HepG2 (cell line): ENCODE results near the gene C1QTNF5. TPM values are rescaled to one million over a fixed set of nuclear protein-coding genes. Genes with fewer than 3 reads are reported as not detected.

ENCODE experiments used
- ATAC-seq: fragments of 200-7000 bp; cut with Tn5 transposase; 3 replicates; pipeline ENCODE4 v1.9.1; 2020; ENCODE audit warnings: mild to moderate bottlenecking, moderate library complexity
- BruUV-seq: library from RNA; stranded (reverse); fragments of 400-500 nt; replicated peaks from 2 replicates; lab custom pipeline; 2021; lab: Mats Ljungman, UMichigan
- CTCF ChIA-PET: fragments of 300-600 bp; formaldehyde crosslinking; extraction: SDS; loops from one replicate; lab custom pipeline; 2021; ENCODE audit warnings: low total read pairs, inconsistent platforms, low intra/inter-chr PET ratio; lab: Yijun Ruan, JAX
- POLR2A ChIA-PET: fragments of 350-600 bp; sonication (Branson Sonifier 250); formaldehyde crosslinking; loops from one replicate; lab custom pipeline; 2020; ENCODE audit warnings: antibody characterized with exemption, inconsistent platforms; lab: Yijun Ruan, JAX
- DNase-seq: peaks from one replicate; pipeline ENCODE4 v3.0.0-alpha.2; 2015; ENCODE audit warnings: low spot score
- FAIRE-seq: peaks from 3 replicates; lab custom pipeline; 2011; peaks lifted over from hg19 to GRCh38; lab: Jason Lieb, UNC
- H2AFZ ChIP-seq: one replicate; pipeline ENCODE4 v1.6.1; 2011; ENCODE audit warnings: low read length, inconsistent platforms
- H3K27ac ChIP-seq: fragments of 300-600 bp; 3 replicates; pipeline ENCODE4 v1.8.0; 2011; ENCODE audit warnings: mixed run types, mild to moderate bottlenecking, mixed read lengths, low read length, inconsistent platforms; ENCODE audit not compliant: insufficient read depth; ENCODE audit errors: extremely low read length
- H3K27me3 ChIP-seq, 2 experiments: fragments of 200-600 bp in 1 of 2; 2 replicates in 1 of 2; 3 replicates in 1 of 2; pipeline versions ENCODE4 v1.6.0 to v1.8.0; 2011; ENCODE audit warnings: low read length in 2 of 2, mild to moderate bottlenecking in 2 of 2, moderate library complexity in 2 of 2, inconsistent platforms in 1 of 2; ENCODE audit not compliant: insufficient read depth in 2 of 2, control insufficient read depth in 1 of 2
- H3K36me3 ChIP-seq, 2 experiments: fragments of 200-600 bp in 1 of 2; replicated peaks in 1 of 2; 2 replicates in 1 of 2; 3 replicates in 1 of 2; pipeline versions ENCODE4 v1.5.1 to v1.8.0; 2011; ENCODE audit warnings: low read length in 2 of 2, inconsistent platforms in 1 of 2; ENCODE audit not compliant: insufficient read depth in 2 of 2, control insufficient read depth in 1 of 2
- H3K4me1 ChIP-seq: 2 replicates; pipeline ENCODE4 v1.5.1; 2012; ENCODE audit warnings: low read length, inconsistent platforms; ENCODE audit not compliant: insufficient read depth
- H3K4me2 ChIP-seq: 2 replicates; pipeline ENCODE4 v1.6.0; 2011; ENCODE audit warnings: low read depth, low read length, inconsistent platforms
- H3K4me3 ChIP-seq, 3 experiments: fragments of 200-600 bp in 1 of 3; sonication (generic), shearing (Covaris generic) in 1 of 3; replicated peaks in 1 of 3; 2 replicates each; pipeline ENCODE4 v1.5.1; 2011 to 2016; ENCODE audit warnings: low read length in 3 of 3, inconsistent platforms in 2 of 3, low read depth in 2 of 3, mild to moderate bottlenecking in 2 of 3, control low read depth in 1 of 3, mixed read lengths in 1 of 3; ENCODE audit not compliant: insufficient read depth in 1 of 3
- H3K79me2 ChIP-seq: one replicate; pipeline ENCODE4 v1.6.1; 2011; ENCODE audit warnings: low read length, inconsistent platforms; ENCODE audit not compliant: insufficient read depth
- H3K9ac ChIP-seq: 2 replicates; pipeline ENCODE4 v1.6.0; 2011; ENCODE audit warnings: mild to moderate bottlenecking, low read depth, low read length, inconsistent platforms; ENCODE audit not compliant: insufficient read depth
- H3K9me3 ChIP-seq: 2 replicates; pipeline ENCODE4 v1.5.1; 2012; ENCODE audit warnings: mild to moderate bottlenecking, low read length
- H4K20me1 ChIP-seq: 2 replicates; pipeline ENCODE4 v1.6.0; 2011; ENCODE audit warnings: inconsistent platforms, mild to moderate bottlenecking, low read length, moderate library complexity; ENCODE audit not compliant: insufficient read depth
- BCL6 ChIP-seq: IDR thresholded peaks from 2 replicates; pipeline ENCODE4 v1.6.1; 2016; ENCODE audit warnings: missing genetic modification reagents, missing compliant biosample characterization
- CBX1 ChIP-seq: IDR thresholded peaks from one replicate; pipeline ENCODE4 v1.6.1; 2016; ENCODE audit warnings: antibody characterized with exemption, low read depth
- FOXA1 ChIP-seq, 2 experiments: fragments of 450-650 bp in 1 of 2; sonication (generic) in 1 of 2; formaldehyde crosslinking in 1 of 2; IDR thresholded peaks; 2 replicates each; pipeline versions ENCODE4 v1.4.0 to v1.6.1; 2016 to 2020; ENCODE audit warnings: missing genetic modification reagents in 1 of 2
- FOXA3 ChIP-seq: IDR thresholded peaks from 2 replicates; pipeline ENCODE4 v1.6.1; 2016; ENCODE audit warnings: missing genetic modification reagents, missing compliant biosample characterization
- HHEX ChIP-seq: IDR thresholded peaks from 2 replicates; pipeline ENCODE4 v1.6.1; 2016; ENCODE audit warnings: control low read depth
- IKZF4 ChIP-seq: sonication (generic); formaldehyde crosslinking; IDR thresholded peaks from 2 replicates; pipeline ENCODE4 v1.5.1; 2020; ENCODE audit warnings: borderline replicate concordance, mild to moderate bottlenecking, low read depth, missing genetic modification reagents; ENCODE audit errors: not compliant biosample characterization
- MXD1 ChIP-seq: sonication (generic); formaldehyde crosslinking; IDR thresholded peaks from 2 replicates; pipeline ENCODE4 v1.4.0; 2020; ENCODE audit warnings: mild to moderate bottlenecking, missing genetic modification reagents
- MYNN ChIP-seq: sonication (generic); formaldehyde crosslinking; IDR thresholded peaks from 2 replicates; pipeline ENCODE4 v1.4.0; 2020; ENCODE audit warnings: mild to moderate bottlenecking, low read depth, missing genetic modification reagents
- PCBP2 ChIP-seq: fragments of 200-400 bp; formaldehyde crosslinking; optimal IDR thresholded peaks from 2 replicates; pipeline ENCODE3; 2018; ENCODE audit warnings: low read length, low read depth; ENCODE audit not compliant: poor library complexity, severe bottlenecking
- RARA ChIP-seq: IDR thresholded peaks from 2 replicates; pipeline ENCODE4 v1.6.1; 2016; ENCODE audit warnings: missing genetic modification reagents, missing compliant biosample characterization
- TBX3 ChIP-seq: fragments of 450-650 bp; IDR thresholded peaks from 2 replicates; pipeline ENCODE4 v1.6.1; 2017; ENCODE audit warnings: antibody characterized with exemption, mild to moderate bottlenecking, inconsistent platforms, borderline replicate concordance
- TRIM22 ChIP-seq: fragments of 450-650 bp; IDR thresholded peaks from 2 replicates; pipeline ENCODE4 v1.6.1; 2017
- XBP1 ChIP-seq: sonication (generic); formaldehyde crosslinking; IDR thresholded peaks from 2 replicates; pipeline ENCODE4 v1.5.0; 2020; ENCODE audit warnings: missing genetic modification reagents
- ZBTB39 ChIP-seq: sonication (generic); formaldehyde crosslinking; IDR thresholded peaks from 2 replicates; pipeline ENCODE4 v1.5.0; 2020; ENCODE audit warnings: missing genetic modification reagents
- ZNF335 ChIP-seq: sonication (generic); formaldehyde crosslinking; IDR thresholded peaks from 2 replicates; pipeline ENCODE4 v1.4.0; 2020; ENCODE audit warnings: missing genetic modification reagents
- ZNF431 ChIP-seq: sonication (generic); formaldehyde crosslinking; IDR thresholded peaks from 2 replicates; pipeline ENCODE4 v1.9.0; 2022; ENCODE audit warnings: missing genetic modification reagents, low read depth, mild to moderate bottlenecking, borderline replicate concordance
- ZNF790 ChIP-seq: sonication (generic); formaldehyde crosslinking; IDR thresholded peaks from 2 replicates; pipeline ENCODE4 v1.8.0; 2022; ENCODE audit warnings: missing genetic modification reagents, mild to moderate bottlenecking, borderline replicate concordance
- ZSCAN9 ChIP-seq: IDR thresholded peaks from 2 replicates; pipeline ENCODE4 v1.6.1; 2016; ENCODE audit warnings: borderline replicate concordance
- WGBS: methylation state at CpG from one replicate; pipeline ENCODE4 v1.1.6; 2017; ENCODE audit warnings: low lambda C conversion rate; 5-methylcytosine and 5-hydroxymethylcytosine counted together
- in situ Hi-C: cut with HindIII; loops from 2 replicates; pipeline ENCODE4 v1.10.0; 2017; ENCODE audit warnings: low pct_unique_long_range_greater_than_20kb; ENCODE audit not compliant: extremely low pct_ligation_motif_present
- intact Hi-C: fragments of 100-400 bp; cut with micrococcal nuclease; formaldehyde crosslinking; loops from one replicate; pipeline ENCODE4 v1.10.0; 2022; ENCODE audit not compliant: unreplicated experiment
- polyA plus RNA-seq, 8 experiments: library from polyadenylated mRNA; depleted of rRNA in 3 of 8; stranded (reverse) in 7 of 8; unstranded in 1 of 8; fragments of >200 nt; fragmentation: Illumina TruSeq in 4 of 8; extraction: Trizol in 4 of 8; gene quantifications; 2 replicates each; pipeline versions ENCODE4 v1.2.1 to v1.2.3, GENCODE V29; 2011 to 2016; ENCODE audit warnings: low read depth in 4 of 8, missing spikeins in 1 of 8, mixed read lengths in 1 of 8; ENCODE audit not compliant: insufficient read depth in 1 of 8
- total RNA-seq, 5 experiments: library from RNA; depleted of rRNA; stranded (reverse); fragments of >200 nt; fragmentation: Illumina TruSeq; extraction: Trizol; gene quantifications; 2 replicates each; pipeline ENCODE4 v1.2.3, GENCODE V29; 2016; ENCODE audit warnings: low read depth in 1 of 5

Gene C1QTNF5
- total and polyA plus RNA-seq, 2 of the 13 experiments (the other 11 are each of a cell fraction or from before 2014, with no cell fraction given), result 0.86 to 1.2 TPM

- TF ChIP-seq TRIM22, result no peak
- no peak for TF ChIP-seq IKZF4 (CRISPR knock-in tag)
Measured at GRCh38 chr11:119356349-119357031, 15.8 kb upstream of the C1QTNF5 start (continued).

GRCh38 chr11:119355091-119355843 is 14.6 kb upstream of the C1QTNF5 start:
- H3K9me3 ChIP-seq, result no peaks in the 10 kb centered on the region
- no peaks in the 10 kb centered on the region for H4K20me1 ChIP-seq
- peaks cover 7 to 31% of the 10 kb centered on the region in 2 experiments; a peak in 4 of 5 replicates for H3K36me3 ChIP-seq
- peaks cover 60% of the 10 kb centered on the region for H3K4me1 ChIP-seq
- ChIA-PET POLR2A (interaction anchor here (0.9 to 4.2 kb wide), 2 partner anchors 13 to 26 kb away, joined by 3 to 16 read pairs; partner anchors contain the start of gene USP2), CTCF (no interaction called here)
- WGBS, result 73% methylated on average over 9 of the region's 9 CpGs
- H3K9ac ChIP-seq, result no peak overlapping the region; the same call in 1 of the 2 replicates
- intact Hi-C loops, result no loop called here
- DNase-seq, result no peak
- in situ Hi-C loops, result no loop called here
- H3K27ac ChIP-seq, result no peak overlapping the region
- H3K79me2 ChIP-seq, result no peaks in the 10 kb centered on the region
- no TSS peak for BruUV-seq
- 0 out of 2 replicates have a peak overlapping the region, but pooled peaks have one; percentile 15 for H3K4me2 ChIP-seq
- H2AFZ ChIP-seq, result no peak overlapping the region
- FAIRE-seq, result no peak
- no peak for ATAC-seq
- H3K4me3 ChIP-seq, result no peak overlapping the region
- H3K27me3 ChIP-seq, result 0 out of 5 replicates have a peak, but pooled peaks cover 0 to under 1% of the 10 kb centered on the region in 2 experiments
- no peak for TF ChIP-seq HHEX (CRISPR knock-in tag)
- TF ChIP-seq MYNN (CRISPR knock-in tag), result no peak
- TF ChIP-seq CBX1, result no peak
- no peak for TF ChIP-seq MXD1 (CRISPR knock-in tag)
- no peak for TF ChIP-seq ZNF790 (CRISPR knock-in tag)
- TF ChIP-seq FOXA3 (CRISPR knock-in tag), result peak; percentile 43
- no peak for TF ChIP-seq FOXA1 (IDR thresholded peaks at IDR 0.05)
- TF ChIP-seq FOXA1 (CRISPR knock-in tag; IDR thresholded peaks at IDR 0.05), result peak; percentile 27; the same call in 1 of the 2 replicates
- no peak for TF ChIP-seq XBP1
- TF ChIP-seq ZSCAN9, result no peak
- TF ChIP-seq RARA (CRISPR knock-in tag), result 0 out of 2 replicates have a peak, but pooled peaks have one; percentile 30
- TF ChIP-seq BCL6, result peak; percentile 21; the same call in 1 of the 2 replicates
- no peak for TF ChIP-seq PCBP2
- no peak for TF ChIP-seq ZNF431
- TF ChIP-seq ZNF335 (CRISPR knock-in tag), result no peak
- TF ChIP-seq TBX3, result no peak
- TF ChIP-seq ZBTB39, result no peak
